Osteoblast (primary cell): Measurements from ENCODE around the gene RAB7B. TPM values are rescaled to one million over a fixed set of nuclear protein-coding genes. Genes with fewer than 3 reads are reported as not detected.

Source experiments
- DNase-seq: peaks from one replicate; pipeline ENCODE4 v3.0.0; 2011; ENCODE audit warnings: low spot score, mixed read lengths; ENCODE audit not compliant: insufficient read length; ENCODE audit errors: missing footprints
- H2AFZ ChIP-seq: 2 replicates; pipeline ENCODE4 v1.6.0; 2011; ENCODE audit warnings: mild to moderate bottlenecking, low read length
- H3K27ac ChIP-seq: 2 replicates; pipeline ENCODE4 v1.5.1; 2011; ENCODE audit warnings: mild to moderate bottlenecking, low read depth, low read length, moderate library complexity
- H3K27me3 ChIP-seq: 2 replicates; pipeline ENCODE4 v1.6.0; 2012; ENCODE audit warnings: mild to moderate bottlenecking, control low read depth, inconsistent platforms, low read length, moderate library complexity; ENCODE audit not compliant: insufficient read depth
- H3K36me3 ChIP-seq: 2 replicates; pipeline ENCODE4 v1.5.1; 2011; ENCODE audit warnings: mild to moderate bottlenecking, low read length, control low read depth, moderate library complexity; ENCODE audit not compliant: insufficient read depth
- H3K4me1 ChIP-seq: 2 replicates; pipeline ENCODE4 v1.5.1; 2011; ENCODE audit warnings: mild to moderate bottlenecking, low read length, control low read depth, moderate library complexity; ENCODE audit not compliant: insufficient read depth
- H3K4me2 ChIP-seq: 2 replicates; pipeline ENCODE4 v1.6.0; 2011; ENCODE audit warnings: mild to moderate bottlenecking, low read length; ENCODE audit not compliant: insufficient read depth
- H3K4me3 ChIP-seq: fragments of 200-600 bp; sonication (generic); 3 replicates; pipeline ENCODE4 v1.5.1; 2012; ENCODE audit warnings: mild to moderate bottlenecking, low read length, inconsistent platforms; ENCODE audit not compliant: insufficient read depth
- H3K79me2 ChIP-seq: 2 replicates; pipeline ENCODE4 v1.6.0; 2012; ENCODE audit warnings: mild to moderate bottlenecking, low read length, control low read depth, inconsistent platforms; ENCODE audit not compliant: insufficient read depth
- H3K9me3 ChIP-seq: 2 replicates; pipeline ENCODE4 v1.5.1; 2011; ENCODE audit warnings: low read depth, low read length, control low read depth
- H4K20me1 ChIP-seq: 2 replicates; pipeline ENCODE4 v1.6.0; 2012; ENCODE audit warnings: mild to moderate bottlenecking, low read length, control low read depth; ENCODE audit not compliant: insufficient read depth
- total RNA-seq: library from RNA; depleted of rRNA; stranded (reverse); fragments of >200 nt; gene quantifications from 2 replicates; pipeline ENCODE4 v1.2.3, GENCODE V29; 2012
- TF ChIP-seq, protein P1 (sequence below): IDR thresholded peaks from 2 replicates; pipeline ENCODE4 v1.5.1; 2011; ENCODE audit warnings: mild to moderate bottlenecking, low read depth, low read length, moderate library complexity; ENCODE audit errors: extremely low read depth

RAB7B gene
- total RNA-seq, 1 donor, result 7.6 TPM

DNA sequence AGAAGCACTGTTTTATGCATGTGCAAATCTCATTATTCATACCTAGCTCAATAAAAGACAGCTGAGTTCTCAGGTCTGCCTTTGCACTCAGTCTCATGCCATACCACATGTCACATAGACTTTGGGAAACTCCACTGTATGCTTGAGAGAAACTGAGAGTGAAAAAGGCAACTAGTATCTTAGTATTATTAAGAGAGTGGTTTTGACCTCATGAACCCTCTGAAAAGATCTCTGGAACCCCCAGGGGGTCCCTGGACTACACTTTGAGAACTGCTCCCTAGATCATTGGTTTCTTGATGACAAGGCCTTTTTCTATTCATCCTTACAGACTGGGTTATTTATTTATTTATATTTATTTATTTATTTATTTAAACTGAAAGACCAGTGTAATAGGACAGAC lies 46.1 kb upstream of the RAB7B start:
- no peaks in the 10 kb centered on the region for H4K20me1 ChIP-seq
- DNase-seq, result no peak
- H3K79me2 ChIP-seq, result no peaks in the 10 kb centered on the region
- H3K27ac ChIP-seq, result no peak overlapping the region
- no peak overlapping the region for H3K4me2 ChIP-seq
- H3K4me1 ChIP-seq, result no peaks in the 10 kb centered on the region
- TF ChIP-seq, protein P1, sequence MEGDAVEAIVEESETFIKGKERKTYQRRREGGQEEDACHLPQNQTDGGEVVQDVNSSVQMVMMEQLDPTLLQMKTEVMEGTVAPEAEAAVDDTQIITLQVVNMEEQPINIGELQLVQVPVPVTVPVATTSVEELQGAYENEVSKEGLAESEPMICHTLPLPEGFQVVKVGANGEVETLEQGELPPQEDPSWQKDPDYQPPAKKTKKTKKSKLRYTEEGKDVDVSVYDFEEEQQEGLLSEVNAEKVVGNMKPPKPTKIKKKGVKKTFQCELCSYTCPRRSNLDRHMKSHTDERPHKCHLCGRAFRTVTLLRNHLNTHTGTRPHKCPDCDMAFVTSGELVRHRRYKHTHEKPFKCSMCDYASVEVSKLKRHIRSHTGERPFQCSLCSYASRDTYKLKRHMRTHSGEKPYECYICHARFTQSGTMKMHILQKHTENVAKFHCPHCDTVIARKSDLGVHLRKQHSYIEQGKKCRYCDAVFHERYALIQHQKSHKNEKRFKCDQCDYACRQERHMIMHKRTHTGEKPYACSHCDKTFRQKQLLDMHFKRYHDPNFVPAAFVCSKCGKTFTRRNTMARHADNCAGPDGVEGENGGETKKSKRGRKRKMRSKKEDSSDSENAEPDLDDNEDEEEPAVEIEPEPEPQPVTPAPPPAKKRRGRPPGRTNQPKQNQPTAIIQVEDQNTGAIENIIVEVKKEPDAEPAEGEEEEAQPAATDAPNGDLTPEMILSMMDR, result no peak
- H3K27me3 ChIP-seq, result peaks cover 13% of the 10 kb centered on the region
- no peaks in the 10 kb centered on the region for H3K9me3 ChIP-seq
- no peaks in the 10 kb centered on the region for H3K36me3 ChIP-seq
- H2AFZ ChIP-seq, result no peak overlapping the region
- no peak overlapping the region for H3K4me3 ChIP-seq

DNA sequence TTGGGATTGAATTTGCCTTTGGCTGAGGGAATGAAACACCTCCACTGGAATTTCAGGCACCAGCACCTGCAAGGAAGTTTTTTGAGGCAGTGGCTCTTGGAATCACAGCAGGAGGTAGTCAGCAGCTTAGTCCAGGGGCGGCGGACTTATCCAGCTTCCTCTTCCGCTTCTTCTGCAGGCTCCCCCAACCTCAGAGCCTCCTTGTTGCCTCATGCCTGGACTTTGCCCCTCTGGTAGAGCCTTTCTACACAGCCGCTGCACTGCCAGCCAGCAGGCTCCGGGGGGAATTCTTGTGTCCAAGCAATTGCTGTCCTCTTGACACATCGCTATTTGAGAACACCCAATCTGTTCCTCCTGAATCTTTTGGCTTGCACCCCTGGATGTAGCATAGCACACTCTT lies 45.4 kb upstream of the RAB7B start:
- TF ChIP-seq, protein P1, result no peak
- no peaks in the 10 kb centered on the region for H4K20me1 ChIP-seq
- H3K4me1 ChIP-seq, result no peaks in the 10 kb centered on the region
- no peaks in the 10 kb centered on the region for H3K36me3 ChIP-seq
- H3K9me3 ChIP-seq, result no peaks in the 10 kb centered on the region
- no peaks in the 10 kb centered on the region for H3K79me2 ChIP-seq
- H3K27me3 ChIP-seq, result peaks cover 13% of the 10 kb centered on the region
- DNase-seq, result no peak
- no peak overlapping the region for H3K4me3 ChIP-seq
- H3K27ac ChIP-seq, result no peak overlapping the region
- no peak overlapping the region for H3K4me2 ChIP-seq
- no peak overlapping the region for H2AFZ ChIP-seq

DNA sequence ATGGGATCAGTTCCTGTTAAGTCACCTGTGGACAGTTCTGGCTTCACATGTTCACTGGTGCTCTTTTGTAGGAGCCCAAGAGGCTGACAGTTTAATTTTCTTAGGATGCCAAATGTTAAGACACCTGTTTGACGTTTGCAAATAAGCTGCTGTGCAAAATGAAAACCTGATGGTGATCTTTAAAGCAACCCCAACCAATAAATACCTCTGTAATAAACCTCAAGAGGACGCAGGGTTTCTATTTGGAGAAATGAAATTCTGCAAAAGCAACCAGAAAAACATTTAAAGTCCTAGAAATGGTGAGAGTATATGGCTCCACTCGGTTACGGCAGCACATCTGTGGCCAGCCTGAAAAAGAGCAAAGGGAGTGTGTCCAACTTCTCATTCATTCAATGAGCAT lies 44.1 kb upstream of the RAB7B start:
- Histone ChIP-seq H3K36me3 (no peaks in the 10 kb centered on the region), H3K79me2 (no peaks in the 10 kb centered on the region), H3K27ac (no peak overlapping the region), H3K9me3 (no peaks in the 10 kb centered on the region), H3K27me3 (peaks cover 16% of the 10 kb centered on the region), H4K20me1 (no peaks in the 10 kb centered on the region), H2AFZ (no peak overlapping the region), H3K4me2 (no peak overlapping the region), H3K4me3 (no peak overlapping the region), H3K4me1 (no peaks in the 10 kb centered on the region)
- TF ChIP-seq, protein P1, result no peak
- DNase-seq, result no peak

DNA sequence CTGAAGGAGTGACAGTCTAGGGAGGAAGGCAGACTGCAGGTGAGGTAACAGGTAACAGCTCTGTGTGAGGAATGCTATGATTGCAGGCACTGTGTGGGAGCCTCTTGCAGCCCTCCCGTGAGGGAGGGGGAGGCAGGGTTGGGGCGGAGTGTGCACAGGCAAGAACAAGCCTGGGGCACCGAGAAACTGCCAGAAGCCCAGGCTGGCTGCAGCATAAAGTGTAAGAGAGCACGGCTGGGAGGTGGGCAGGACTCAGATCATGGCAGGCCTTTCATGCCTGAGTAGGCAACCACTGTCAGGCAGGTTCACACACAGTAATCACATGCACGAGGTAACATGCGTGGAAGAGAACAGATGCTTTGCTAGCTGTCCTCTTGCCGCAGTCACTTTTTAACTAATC lies 38.4 kb upstream of the RAB7B start:
- no peaks in the 10 kb centered on the region for H3K4me1 ChIP-seq
- H4K20me1 ChIP-seq, result no peaks in the 10 kb centered on the region
- H3K4me3 ChIP-seq, result no peak overlapping the region
- no peak for DNase-seq
- H3K9me3 ChIP-seq, result no peaks in the 10 kb centered on the region
- no peak overlapping the region for H3K4me2 ChIP-seq
- no peak overlapping the region for H2AFZ ChIP-seq
- peaks cover 52% of the 10 kb centered on the region for H3K27me3 ChIP-seq
- no peaks in the 10 kb centered on the region for H3K79me2 ChIP-seq
- no peak overlapping the region for H3K27ac ChIP-seq
- TF ChIP-seq, protein P1, result no peak
- H3K36me3 ChIP-seq, result no peaks in the 10 kb centered on the region
